GM21367 (cell line): ENCODE data around the gene LYRM4.

Experiments
- ATAC-seq: cut with Tn5 transposase; IDR thresholded peaks from one replicate; pipeline ENCODE4 v1.9.1; 2021; ENCODE audit not compliant: unreplicated experiment

LYRM4 gene

DNA sequence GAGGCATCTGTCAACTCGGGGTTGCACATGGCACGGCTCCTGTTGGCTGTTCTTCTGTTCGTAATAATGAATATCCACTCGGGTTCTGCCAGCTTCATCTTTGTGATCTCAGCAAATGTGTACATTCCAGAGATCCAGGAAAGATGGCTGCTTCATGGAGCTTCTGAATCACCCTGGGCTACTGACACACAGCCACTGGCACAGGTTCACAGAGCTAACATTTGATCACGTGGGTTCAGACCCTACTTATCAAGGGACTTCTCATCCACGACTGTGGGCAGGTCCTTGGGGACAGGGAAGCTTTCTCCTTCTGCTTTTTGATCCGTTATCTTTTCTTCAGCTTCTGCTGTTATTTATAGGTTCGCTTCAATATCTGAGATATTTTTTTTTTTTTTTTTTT, 157.5 kb downstream of the LYRM4 start:
- no peak for ATAC-seq

DNA sequence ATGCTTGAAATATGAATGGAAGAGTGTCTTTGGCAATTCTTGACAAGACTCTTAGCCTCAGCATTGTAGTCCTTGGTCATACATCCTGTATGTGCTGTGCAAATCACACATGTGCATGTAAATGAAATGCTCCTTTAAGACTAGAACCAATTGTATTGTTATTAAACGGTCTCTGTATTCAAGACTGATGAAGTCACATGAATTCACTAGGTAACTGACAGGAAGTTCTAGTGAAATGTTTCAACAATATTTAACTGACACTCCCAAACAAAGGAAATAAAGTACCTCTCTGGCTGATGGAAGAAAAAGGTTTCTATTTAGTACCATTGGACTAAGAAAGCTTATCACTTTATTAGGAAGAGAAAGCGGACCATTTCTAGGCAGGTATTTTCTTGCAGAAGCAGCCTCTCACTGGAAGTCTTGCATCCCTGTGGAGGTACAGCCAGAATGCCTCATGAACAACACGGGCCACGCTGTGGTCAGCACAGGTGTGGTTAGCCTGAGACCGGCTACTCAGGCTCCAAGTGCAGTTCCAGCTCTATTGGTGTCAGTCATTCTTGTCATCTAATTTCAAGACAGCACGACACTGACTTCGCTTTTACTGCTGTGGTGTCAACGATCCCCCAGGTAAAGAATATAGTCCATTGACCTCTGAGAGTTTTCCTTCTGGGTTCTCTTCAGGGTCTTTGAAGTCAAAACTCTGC, 158.3 kb downstream of the LYRM4 start:
- no peak for ATAC-seq

- ATAC-seq = no peak
These were observed 159.9 kb downstream of the LYRM4 start for GRCh38 chr6:5100806-5101205.

- no peak for ATAC-seq
These were observed 161.2 kb downstream of the LYRM4 start for GRCh38 chr6:5099537-5099936.

GRCh38 chr6:5098501-5099270, 162.1 kb downstream of the LYRM4 start:
- ATAC-seq = no peak

DNA sequence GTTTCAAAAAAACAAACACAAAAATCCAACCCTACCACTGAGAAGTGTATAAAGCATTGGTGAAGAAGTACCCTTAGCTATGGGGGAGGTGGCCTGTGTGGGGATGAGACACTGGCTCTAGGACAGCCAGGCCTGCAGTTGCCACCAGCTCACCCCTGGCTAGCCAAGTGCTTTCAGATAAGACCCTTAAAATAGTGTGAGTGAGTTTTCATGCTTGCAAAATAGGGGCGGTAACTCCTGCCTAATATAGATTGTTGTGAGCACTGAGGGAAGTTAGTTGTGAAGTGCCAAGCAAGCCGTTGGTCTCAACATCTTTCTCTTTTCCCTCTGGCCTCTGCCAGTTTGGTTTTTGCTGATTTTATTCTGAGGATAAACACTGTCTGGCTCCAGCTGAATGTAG, 164.3 kb downstream of the LYRM4 start:
- no peak for ATAC-seq

- ATAC-seq = peak; percentile 71
These were observed 165.5 kb downstream of the LYRM4 start for GRCh38 chr6:5095236-5095635.

DNA sequence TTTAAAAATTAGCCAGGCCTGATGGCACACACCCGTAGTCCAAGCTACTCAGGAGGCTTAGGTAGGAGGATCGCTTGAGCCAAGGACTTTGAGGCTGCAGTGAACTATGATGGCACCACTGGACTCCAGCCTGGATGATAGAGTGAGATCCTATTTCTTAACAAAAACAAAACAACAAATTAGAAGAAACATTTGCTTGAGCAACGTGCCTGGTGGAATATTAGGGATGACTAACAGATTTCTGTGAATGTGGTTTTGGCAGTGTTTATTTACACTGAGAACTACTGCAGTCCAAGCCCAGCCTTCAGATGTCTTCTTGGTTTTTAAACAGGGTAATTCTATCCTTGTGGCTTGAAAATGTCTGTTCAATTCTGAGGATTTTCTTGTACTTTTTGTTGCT, 166.4 kb downstream of the LYRM4 start:
- ATAC-seq = no peak

DNA sequence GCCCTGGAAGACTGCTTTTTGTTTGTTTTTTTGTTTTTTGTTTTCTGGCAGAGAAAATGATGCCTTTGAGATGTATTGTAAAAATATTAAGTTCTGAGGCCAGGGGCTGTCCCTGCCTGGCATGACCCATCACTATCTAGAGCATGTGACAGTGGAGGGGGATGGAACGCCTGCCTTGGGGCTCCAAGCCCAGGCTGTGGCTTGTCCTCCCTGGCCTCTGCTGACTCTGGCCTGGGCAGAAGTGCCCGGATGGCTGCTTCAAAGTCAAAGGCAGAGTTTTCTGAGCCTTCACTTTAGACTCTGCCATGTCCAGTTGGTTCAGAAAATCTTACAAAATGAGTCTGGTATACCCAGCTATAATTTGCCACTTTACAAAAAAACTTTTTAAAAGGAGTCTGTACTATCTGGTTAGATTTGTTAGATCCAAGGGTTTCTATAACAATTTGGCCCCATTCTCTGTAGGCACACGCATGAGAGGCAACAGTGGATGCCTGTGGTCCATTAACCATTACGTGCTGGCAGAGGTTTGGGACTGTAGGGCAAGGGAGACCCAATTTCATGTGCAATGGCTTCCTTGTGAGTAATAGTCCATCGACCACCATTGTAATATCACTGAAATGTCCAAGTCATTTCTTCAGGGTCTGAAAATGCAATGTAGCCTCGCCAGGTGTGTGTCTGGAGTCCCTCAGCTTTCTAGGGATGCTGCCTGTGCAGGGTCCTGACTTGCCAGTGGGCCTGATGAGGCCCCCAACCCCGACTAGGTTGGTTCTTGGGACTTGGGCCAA, 167.3 kb downstream of the LYRM4 start:
- ATAC-seq = no peak

DNA sequence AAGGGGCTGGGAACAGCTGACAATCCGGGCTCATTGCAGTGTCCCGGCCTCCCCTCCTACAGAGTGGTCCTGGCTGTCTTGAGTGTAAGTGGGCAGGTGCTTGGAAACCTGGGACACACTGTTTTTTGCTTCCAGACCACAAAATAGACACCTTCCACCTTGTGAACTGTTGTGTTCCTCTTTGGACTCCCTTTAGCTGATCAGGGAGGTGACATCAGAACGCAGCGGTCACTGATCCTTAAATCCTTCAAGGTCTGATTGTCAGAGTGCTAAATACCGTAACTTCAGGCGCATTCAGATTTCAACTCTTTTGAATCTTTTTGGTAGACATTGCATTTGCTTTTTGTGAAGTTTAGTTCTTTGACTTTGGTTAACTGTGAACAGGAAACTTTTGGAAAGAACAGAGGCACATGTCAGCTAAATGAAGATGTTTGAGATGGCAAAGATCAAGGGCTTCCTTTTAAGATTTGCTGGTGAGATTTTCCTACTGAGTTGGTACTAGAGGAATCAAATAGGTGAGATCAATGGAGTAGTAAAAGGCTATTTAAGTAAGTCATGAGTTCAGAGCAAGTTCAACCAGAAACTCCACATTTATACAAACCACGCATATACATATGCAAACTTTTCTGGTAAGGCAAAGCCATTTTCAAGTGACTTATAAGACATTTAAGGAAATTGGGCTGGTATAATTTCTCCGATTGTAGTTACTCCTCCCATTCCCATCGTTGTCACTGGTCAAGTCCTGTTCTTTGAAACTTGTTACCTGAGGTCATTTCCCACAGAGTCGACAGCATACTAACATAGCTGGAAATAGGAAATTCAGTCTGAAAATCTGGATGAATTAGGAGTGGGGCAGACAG, 169.3 kb downstream of the LYRM4 start:
- no peak for ATAC-seq

- no peak for ATAC-seq
These were observed 170.1 kb downstream of the LYRM4 start for GRCh38 chr6:5090603-5091002.

DNA sequence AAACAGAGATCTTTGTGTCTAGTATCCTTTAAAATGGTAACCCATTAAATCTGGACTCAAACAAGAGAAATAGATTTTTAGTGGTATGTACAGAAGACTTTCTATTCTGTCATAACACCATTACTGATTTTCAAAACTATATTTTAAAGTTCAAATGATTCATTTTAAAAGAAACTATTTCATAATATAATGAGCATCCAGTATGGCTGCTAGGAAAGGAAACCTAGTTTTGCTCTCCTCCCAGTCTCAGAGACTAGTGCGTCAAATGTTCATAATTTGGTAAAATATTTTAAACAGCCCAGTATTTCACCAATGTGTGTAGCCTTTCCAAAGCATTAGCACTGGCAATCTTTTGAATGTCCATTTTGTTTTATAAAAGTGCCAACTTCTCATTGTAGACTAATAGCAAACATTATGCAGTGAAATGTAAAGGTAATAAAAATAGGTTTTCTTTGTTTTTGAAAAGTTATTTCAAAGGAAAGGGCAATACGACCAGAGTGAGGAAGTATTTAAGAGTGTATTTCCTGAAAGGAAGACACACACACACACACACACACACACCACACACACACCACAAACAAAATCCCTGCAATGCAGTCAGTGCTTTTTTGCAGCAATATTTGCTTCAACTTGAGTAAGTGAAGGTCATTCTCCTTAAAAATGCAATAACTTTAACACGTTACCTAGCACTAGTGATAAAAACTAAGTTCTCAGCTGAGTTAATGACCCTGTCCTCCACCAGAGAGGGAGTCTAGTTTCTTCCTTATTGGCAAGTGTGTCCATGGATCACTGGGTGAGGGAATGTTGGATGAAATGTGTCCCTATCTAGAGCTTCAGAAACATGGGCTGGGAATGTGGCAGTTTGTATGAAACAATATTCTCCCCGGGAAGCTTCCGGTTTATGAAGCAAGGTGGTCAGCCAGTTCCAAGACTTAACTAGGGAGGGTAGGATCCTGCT, 171.0 kb downstream of the LYRM4 start:
- ATAC-seq = no peak

DNA sequence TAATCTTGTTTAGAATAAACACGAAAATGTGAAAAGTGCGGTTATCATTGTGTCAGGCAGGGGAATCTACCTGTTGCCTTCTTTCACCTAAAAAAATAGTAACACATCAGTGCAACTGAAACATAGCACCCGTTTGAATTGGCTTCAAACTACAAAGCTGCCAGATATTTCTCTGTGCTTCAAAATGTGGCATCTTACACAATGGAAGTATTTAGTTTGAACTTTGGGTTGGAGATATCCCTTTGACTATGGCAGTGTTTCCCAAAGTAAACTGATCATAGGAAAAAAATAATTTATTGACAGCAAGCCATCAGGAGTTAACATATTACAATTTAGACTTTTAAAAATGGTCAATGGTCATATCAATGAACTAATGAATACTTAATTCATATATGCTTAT, 172.0 kb downstream of the LYRM4 start:
- no peak for ATAC-seq

- ATAC-seq = no peak
These were observed 173.4 kb downstream of the LYRM4 start for GRCh38 chr6:5087389-5087788.

- no peak for ATAC-seq
These were observed 174.4 kb downstream of the LYRM4 start for GRCh38 chr6:5086294-5086890.

- ATAC-seq = no peak
These were observed 175.0 kb downstream of the LYRM4 start for GRCh38 chr6:5085648-5086293.

- peak; percentile 46 for ATAC-seq
These were observed 175.7 kb downstream of the LYRM4 start, which contains the start of gene PPP1R3G for GRCh38 chr6:5084781-5085647. TSS of gene PPP1R3G (plus strand) at chr6:5085341. CDS start at chr6:5085486, 145 bp downstream.

GRCh38 chr6:5084360-5084780, 176.4 kb downstream of the LYRM4 start:
- peak; percentile 20 for ATAC-seq
